ENCODE measurements around the gene AGAP1. TPM values are rescaled to one million over a fixed set of nuclear protein-coding genes. Genes with fewer than 3 reads are reported as not detected.

AGAP1 gene
- total RNA-seq, 1 donor from 2014 or later = 43.8 TPM

DNA sequence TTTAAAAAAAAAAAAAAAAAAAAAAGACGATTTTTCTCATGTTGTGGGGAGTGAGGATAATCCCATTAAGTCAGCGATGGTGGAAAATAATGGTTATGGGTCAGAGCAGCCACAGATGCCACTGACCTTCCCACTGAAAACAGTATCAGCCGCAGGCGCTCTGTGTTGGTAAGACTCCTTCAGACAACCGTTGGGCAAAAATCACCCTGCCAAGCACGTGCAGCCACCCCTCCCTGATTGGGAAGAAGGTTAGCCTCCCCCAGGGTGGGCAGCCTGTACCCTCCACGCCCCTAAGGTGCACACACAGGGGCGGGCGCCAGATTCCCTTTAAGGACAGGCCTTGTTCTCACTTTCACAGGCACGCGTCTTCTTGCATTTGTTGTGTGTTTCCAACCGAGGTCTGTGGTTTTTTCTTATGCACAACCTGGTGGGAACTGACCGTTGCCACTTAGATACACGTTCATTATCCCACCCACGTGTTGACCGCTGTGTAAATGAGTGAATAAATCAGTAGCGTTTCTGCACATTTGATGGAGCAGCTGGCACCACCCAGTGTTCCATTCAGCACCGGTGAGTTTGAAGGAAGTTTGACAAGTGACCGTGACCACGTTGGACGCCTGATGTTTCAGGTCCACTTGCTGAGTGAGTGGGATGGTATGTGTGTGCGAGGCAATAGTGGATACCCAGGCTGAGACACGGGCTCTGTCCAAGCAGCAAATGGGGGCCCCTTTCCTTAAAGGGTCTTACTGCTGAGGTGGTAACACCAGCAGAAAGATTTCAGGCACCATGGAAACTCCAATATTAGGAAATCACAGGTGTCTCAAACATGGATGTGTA is 476.6 kb downstream of the AGAP1 start:
- Mint-ChIP-seq H3K9me3 (ENCODE audit: unreplicated experiment) (no peaks in the 10 kb centered on the region), H3K27me3 (ENCODE audit: unreplicated experiment) (no peaks in the 10 kb centered on the region), H3K4me3 (ENCODE audit: unreplicated experiment) (no peak overlapping the region), H3K36me3 (ENCODE audit: unreplicated experiment) (peaks cover 26% of the 10 kb centered on the region), H3K27ac (ENCODE audit: unreplicated experiment) (no peak overlapping the region), H3K4me1 (ENCODE audit: unreplicated experiment) (no peaks in the 10 kb centered on the region)
- no peak for DNase-seq (ENCODE audit: extremely low spot score, unreplicated experiment)
- TF ChIP-seq, protein P1, sequence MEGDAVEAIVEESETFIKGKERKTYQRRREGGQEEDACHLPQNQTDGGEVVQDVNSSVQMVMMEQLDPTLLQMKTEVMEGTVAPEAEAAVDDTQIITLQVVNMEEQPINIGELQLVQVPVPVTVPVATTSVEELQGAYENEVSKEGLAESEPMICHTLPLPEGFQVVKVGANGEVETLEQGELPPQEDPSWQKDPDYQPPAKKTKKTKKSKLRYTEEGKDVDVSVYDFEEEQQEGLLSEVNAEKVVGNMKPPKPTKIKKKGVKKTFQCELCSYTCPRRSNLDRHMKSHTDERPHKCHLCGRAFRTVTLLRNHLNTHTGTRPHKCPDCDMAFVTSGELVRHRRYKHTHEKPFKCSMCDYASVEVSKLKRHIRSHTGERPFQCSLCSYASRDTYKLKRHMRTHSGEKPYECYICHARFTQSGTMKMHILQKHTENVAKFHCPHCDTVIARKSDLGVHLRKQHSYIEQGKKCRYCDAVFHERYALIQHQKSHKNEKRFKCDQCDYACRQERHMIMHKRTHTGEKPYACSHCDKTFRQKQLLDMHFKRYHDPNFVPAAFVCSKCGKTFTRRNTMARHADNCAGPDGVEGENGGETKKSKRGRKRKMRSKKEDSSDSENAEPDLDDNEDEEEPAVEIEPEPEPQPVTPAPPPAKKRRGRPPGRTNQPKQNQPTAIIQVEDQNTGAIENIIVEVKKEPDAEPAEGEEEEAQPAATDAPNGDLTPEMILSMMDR (IDR thresholded peaks at IDR 0.05) = no peak

DNA sequence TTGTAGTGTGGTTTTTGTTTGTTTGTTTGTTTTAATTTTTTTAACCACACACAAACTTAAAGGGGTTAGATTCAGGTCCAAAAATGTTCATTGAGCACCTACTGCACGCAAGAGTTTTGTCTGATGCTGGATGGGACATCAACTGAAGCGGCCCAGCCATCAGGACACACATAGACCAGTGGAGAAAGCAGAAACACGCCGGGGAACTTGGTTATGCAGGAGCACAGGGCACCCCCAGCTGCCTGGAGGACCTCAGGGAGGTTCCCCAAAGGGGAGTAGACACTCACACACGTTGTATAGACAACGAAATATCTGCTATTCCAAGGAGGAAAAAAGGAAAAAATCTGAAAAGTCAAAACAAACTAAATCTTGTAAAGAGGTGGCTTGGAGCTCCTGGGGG is 482.7 kb downstream of the AGAP1 start:
- Mint-ChIP-seq H3K27me3 (ENCODE audit: unreplicated experiment) (no peaks in the 10 kb centered on the region), H3K4me1 (ENCODE audit: unreplicated experiment) (peaks cover 16% of the 10 kb centered on the region), H3K9me3 (ENCODE audit: unreplicated experiment) (no peaks in the 10 kb centered on the region), H3K27ac (ENCODE audit: unreplicated experiment) (no peak overlapping the region), H3K36me3 (ENCODE audit: unreplicated experiment) (peaks cover 36% of the 10 kb centered on the region), H3K4me3 (ENCODE audit: unreplicated experiment) (no peak overlapping the region)
- TF ChIP-seq, protein P1 (IDR thresholded peaks at IDR 0.05) = no peak
- DNase-seq (ENCODE audit: extremely low spot score, unreplicated experiment) = no peak

- H3K27me3 Mint-ChIP-seq (ENCODE audit: unreplicated experiment) = no peaks in the 10 kb centered on the region
- peaks cover 16% of the 10 kb centered on the region for H3K4me1 Mint-ChIP-seq (ENCODE audit: unreplicated experiment)
- H3K4me3 Mint-ChIP-seq (ENCODE audit: unreplicated experiment) = no peak overlapping the region
- peak overlapping the region; percentile 70 for H3K27ac Mint-ChIP-seq (ENCODE audit: unreplicated experiment)
- peaks cover 40% of the 10 kb centered on the region for H3K36me3 Mint-ChIP-seq (ENCODE audit: unreplicated experiment)
- no peak for DNase-seq (ENCODE audit: extremely low spot score, unreplicated experiment)
- TF ChIP-seq, protein P1 (IDR thresholded peaks at IDR 0.05) = no peak
- H3K9me3 Mint-ChIP-seq (ENCODE audit: unreplicated experiment) = no peaks in the 10 kb centered on the region
These were observed 483.1 kb downstream of the AGAP1 start for GRCh38 chr2:235976956-235977355.

DNA sequence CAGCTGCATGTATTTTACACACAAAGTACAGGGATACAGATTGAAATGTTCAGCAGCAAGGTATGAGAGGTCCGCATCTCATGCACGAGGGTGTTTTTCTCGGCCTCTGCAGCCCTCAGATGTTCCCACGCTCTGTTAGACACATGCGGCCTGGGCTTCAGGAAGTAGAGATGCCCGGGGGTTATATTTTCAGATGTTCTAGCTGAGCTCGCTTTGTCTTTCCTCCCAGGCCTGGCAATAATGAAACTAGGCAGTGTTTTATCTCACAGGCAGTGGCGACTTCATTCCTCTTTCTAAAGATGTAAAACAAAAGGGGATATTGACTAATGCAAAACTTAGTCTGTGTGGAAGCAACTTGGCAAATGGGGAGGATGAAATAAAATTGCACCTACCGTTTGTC is 483.6 kb downstream of the AGAP1 start:
- Mint-ChIP-seq H3K36me3 (ENCODE audit: unreplicated experiment) (peaks cover 40% of the 10 kb centered on the region), H3K9me3 (ENCODE audit: unreplicated experiment) (no peaks in the 10 kb centered on the region), H3K4me1 (ENCODE audit: unreplicated experiment) (peaks cover 16% of the 10 kb centered on the region), H3K4me3 (ENCODE audit: unreplicated experiment) (no peak overlapping the region), H3K27me3 (ENCODE audit: unreplicated experiment) (no peaks in the 10 kb centered on the region), H3K27ac (ENCODE audit: unreplicated experiment) (peak overlapping the region; percentile 70)
- no peak for DNase-seq (ENCODE audit: extremely low spot score, unreplicated experiment)
- TF ChIP-seq, protein P1 (IDR thresholded peaks at IDR 0.05) = no peak

DNA sequence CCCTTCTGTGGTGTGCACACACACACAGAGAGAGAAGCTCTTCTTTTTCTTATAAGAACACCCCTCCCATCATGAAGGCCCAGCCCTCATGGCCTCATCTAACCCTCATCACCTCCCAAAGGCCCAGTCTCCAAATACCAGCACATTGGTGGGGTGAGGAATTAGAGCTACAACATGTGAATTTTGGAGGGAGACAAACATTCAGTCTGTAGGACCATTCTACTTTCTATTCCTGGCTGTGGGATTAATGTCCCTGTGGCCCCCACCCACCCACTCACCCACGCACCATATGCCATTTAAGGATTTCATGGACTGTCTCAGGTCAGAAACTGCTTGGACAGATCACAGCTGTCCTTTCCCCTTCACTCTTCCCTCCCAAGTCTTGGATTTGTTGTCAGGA is 484.2 kb downstream of the AGAP1 start:
- Mint-ChIP-seq H3K27me3 (ENCODE audit: unreplicated experiment) (no peaks in the 10 kb centered on the region), H3K36me3 (ENCODE audit: unreplicated experiment) (peaks cover 39% of the 10 kb centered on the region), H3K27ac (ENCODE audit: unreplicated experiment) (no peak overlapping the region), H3K4me1 (ENCODE audit: unreplicated experiment) (peaks cover 16% of the 10 kb centered on the region), H3K4me3 (ENCODE audit: unreplicated experiment) (no peak overlapping the region), H3K9me3 (ENCODE audit: unreplicated experiment) (no peaks in the 10 kb centered on the region)
- no peak for DNase-seq (ENCODE audit: extremely low spot score, unreplicated experiment)
- TF ChIP-seq, protein P1 (IDR thresholded peaks at IDR 0.05) = no peak

Measured in osteocyte (in vitro differentiated cells).